ENCODE data around the gene CMC2.

Gene CMC2

GRCh38 chr16:80971819-80972218 lies 34.9 kb downstream of the CMC2 start:
- no peak for DNase-seq

GRCh38 chr16:80969114-80969484 lies 37.6 kb downstream of the CMC2 start:
- DNase-seq = no peak

DNA sequence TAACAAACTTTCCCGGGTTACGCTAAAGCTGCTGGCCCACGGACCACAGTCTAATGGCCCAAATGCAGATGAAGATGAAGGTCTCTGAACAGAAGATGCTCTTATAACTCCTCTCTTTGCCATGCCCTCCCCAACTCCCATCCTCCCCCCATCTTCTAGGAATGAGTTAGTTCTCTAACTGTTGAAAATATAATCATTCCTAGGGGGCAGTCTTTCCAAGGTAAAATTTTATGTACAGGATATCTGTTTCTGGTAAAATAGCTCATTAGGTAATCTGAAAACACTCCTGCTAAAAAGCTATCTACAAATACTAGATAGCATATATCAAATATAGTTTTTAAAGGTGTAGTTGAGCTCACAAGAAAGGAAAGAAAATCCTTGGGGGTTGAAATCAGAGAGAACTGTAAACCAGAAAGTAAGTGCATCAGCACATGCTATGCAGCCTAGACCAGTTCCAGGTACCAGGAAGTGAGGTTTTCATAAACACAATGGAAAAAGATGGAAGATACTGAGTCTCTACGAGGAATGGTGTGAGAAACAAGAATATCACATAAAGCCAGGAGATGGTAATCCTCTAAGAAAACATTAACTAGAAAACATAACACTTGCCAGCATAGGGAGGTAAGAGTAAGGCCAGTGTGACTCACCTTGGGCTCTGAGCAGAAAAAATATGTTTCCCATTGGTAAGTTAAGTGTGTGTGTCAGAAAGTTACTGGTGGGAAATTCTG lies 38.1 kb downstream of the CMC2 start:
- DNase-seq = no peak

DNA sequence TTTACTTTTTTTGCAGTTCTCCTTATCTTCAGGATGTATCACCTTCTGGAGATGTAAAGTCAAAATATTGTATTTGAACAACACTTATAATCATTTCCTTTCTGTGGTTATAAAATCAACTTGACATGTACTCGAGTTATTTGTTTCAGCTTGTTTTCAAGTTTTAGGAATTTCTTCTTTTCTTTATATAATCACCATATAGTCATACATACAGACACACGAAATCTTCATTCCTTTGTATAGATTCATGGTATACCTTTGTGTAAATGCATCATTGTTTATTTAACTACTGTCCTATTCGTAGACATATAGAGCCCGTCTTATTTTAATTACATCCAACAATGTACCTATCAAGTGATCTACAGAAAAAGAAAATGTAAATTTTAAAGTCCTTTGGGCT lies 40.1 kb downstream of the CMC2 start:
- DNase-seq = no peak

- DNase-seq = no peak
These were observed 42.3 kb downstream of the CMC2 start for GRCh38 chr16:80964351-80964750.

DNA sequence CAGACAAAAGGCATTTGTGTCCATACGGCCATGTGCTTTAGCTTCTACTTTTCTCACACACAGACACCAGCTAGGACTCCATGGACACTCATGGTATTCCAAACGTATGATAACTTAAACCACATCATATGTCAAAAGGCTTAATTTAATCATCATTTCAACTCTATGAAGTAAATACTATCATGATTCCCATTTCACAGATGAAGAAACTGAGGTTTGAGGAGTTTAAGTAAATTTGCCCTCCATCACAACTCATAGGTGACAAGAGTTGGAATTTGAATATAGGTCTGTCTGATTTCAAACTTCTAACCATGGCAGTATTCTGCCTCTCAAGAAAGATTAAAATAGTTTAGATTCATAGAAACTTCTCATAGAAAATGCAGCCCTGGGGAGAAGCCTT lies 43.8 kb downstream of the CMC2 start:
- no peak for DNase-seq

DNA sequence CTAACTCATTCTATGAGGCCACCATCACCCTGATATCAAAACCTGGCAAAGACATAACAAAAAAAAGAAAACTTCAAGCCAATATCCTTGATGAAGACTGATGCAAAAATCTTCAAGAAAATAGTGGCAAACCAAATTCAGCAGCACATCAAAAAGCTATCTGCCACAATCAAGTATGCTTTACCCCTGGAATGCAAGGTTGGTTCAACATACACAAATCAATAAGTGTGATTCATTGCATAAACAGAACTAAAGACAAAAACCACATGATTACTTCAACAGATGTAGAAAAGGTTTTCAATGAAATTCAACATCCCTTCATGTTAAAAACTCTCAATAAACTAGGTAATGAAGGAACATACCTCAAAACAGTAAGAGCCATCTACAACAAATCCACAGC lies 48.4 kb downstream of the CMC2 start:
- DNase-seq = no peak

DNA sequence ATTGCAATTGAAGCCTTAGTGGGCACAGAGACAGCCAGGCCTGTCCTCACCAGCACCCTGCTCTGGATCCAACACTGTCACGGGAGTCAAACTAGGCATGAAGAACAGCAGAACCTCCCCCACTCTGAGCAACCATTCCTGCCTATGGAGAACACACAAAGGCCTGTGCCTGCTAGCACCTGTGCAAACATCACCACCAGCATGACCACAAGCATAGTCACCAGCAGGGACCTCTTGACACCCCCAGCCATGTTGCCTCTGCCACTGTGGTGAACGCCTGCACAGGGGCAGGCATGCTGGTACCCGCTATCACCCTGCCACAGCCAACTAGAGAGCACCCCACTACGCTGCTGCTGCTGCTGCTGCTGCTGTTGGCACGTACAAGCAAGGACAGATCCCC lies 51.7 kb downstream of the CMC2 start:
- no peak for DNase-seq

- no peak for DNase-seq
These were observed 57.7 kb downstream of the CMC2 start for GRCh38 chr16:80948886-80949493.

DNA sequence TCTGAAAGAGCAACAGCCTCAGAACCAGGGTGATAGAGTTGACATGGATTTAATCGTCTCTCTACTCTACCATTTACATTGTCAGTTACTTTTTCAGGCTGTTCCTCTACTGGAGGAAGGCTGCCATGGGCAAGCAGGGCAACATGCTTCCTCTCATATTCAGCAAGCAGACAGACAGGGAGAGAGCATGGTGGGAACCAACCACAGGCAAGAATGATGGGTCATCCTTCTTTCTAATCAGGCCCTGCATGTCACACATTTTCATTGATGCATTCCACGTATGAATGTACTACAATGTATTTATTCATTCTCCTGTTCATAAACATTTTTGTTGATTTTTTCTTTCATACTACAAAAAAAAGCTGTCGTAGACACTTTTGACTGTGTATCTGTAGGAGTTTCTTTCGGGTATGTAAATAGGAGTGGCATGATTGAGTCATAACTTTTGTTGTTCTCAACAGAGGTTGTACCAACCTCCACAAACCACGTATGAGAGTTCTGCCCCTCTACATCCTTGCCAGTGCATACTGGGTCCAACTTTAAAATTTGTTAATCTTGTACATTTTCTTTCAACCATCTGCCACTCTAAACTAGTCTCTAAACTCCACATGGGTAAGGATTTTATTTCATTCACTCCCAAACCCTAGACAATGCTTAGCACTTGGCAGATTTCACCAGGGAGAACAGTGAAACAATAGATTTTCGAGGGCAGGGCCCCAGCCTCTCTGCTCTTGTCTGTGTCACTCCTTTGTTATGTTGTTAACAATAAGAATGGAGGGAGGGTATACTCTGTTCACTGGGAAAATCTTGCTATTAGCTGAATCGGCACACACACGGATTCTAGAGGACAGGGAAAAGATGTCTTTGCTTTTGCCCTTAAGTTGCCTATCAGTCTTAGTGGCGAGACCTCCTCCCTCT lies 58.7 kb downstream of the CMC2 start:
- no peak for DNase-seq

DNA sequence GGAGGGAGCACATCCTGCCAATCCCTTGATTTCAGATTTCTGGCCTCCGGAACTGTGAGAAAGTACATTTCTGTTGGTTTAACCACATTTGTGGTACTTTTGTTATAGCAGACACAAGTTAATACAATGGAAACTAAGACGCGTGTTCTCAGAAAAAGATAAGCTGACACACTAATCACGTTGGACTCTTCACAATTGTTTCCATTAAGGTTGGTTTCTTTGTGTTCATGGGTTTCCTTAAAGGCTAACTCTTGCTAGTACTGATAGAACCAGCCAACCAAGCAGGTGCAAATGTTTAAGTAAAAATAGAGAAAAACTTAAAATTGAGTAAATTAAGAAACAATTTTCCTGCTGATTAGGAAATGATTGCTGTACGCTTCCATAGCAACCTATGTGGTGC lies 59.4 kb downstream of the CMC2 start:
- no peak for DNase-seq

DNA sequence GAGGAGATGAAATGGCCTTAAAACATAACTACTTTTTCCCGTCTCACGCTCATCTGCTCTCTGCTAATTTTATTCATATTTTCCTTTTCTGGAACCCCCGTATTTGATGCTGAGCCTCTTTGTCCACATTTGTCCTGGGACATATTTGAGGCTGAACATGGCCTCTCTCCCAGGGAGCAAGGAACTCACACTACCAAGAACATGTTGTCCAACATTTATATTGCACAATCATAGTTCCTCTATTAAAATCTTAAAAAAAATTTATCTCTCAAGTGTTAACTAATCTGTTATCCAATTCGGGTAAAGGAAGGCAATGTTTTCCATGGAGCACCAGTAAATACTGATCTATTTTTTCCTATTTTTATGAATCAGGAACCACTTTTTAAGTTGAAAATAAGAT lies 60.2 kb downstream of the CMC2 start:
- DNase-seq = no peak

GRCh38 chr16:80940069-80940856 lies 66.4 kb downstream of the CMC2 start:
- no peak for DNase-seq

GRCh38 chr16:80938879-80939260 lies 67.8 kb downstream of the CMC2 start:
- DNase-seq = no peak

- no peak for DNase-seq
These were observed 68.4 kb downstream of the CMC2 start for GRCh38 chr16:80938004-80938878.

- DNase-seq = no peak
These were observed 70.3 kb downstream of the CMC2 start for GRCh38 chr16:80936410-80936809.

GRCh38 chr16:80935691-80936090 lies 71.0 kb downstream of the CMC2 start:
- DNase-seq = no peak

GRCh38 chr16:80932708-80933095 lies 74.0 kb downstream of the CMC2 start:
- no peak for DNase-seq

GRCh38 chr16:80931801-80932707 lies 74.6 kb downstream of the CMC2 start:
- DNase-seq = no peak

DNA sequence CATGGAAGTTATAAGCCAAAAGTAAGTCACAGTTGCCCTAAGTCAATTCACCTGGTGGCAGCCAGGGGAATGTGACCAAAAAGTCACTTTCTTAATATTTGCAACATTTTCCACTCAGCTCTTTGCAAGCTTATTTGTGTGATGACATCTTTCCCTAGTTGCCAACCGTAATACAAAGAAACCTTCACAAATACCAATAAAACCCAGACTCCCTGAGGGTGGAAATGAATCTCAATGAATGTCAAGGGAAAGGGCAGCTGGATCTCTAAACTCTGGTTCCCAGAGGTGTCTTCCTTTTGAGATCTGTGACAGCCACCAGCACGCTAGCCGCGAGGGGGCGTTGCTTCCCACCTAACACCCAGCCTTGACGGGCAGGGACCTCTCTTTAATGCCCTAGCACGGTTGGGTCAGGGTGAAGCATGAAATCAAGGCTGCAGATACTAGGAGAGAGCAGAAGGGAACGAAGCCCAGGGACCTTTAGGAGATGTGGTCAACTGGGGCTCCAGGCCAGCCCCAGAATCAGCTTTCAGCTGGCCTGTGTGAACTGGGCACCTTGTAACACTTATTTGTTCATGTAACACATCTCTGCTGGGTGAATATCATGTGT lies 82.2 kb downstream of the CMC2 start:
- DNase-seq = no peak

Data from effector CD4-positive, alpha-beta T cell (primary cell).